Stimulated activated CD8-positive, alpha-beta memory T cell treated with anti-CD3 and anti-CD28 coated beads, Interleukin-2, amount 100 ng/mL, for 1 hour (primary cell): ENCODE measurements around the gene CAPN5.
"Not testable (repeated sequence)": the region's sequence is repeated elsewhere in the genome, so short reads cannot be mapped to it uniquely, and the experiment has no call there.

Experiments
- DNase-seq, 2 donors: peaks; one replicate each; pipeline ENCODE4 v3.0.0-alpha.2; 2020; ENCODE audit warnings: low read depth in 2 of 2

CAPN5 gene

GRCh38 chr11:77042111-77042726 lies 24.6 kb upstream of the CAPN5 start:
- no peak for DNase-seq

GRCh38 chr11:77044356-77044755 lies 22.4 kb upstream of the CAPN5 start:
- no peak for DNase-seq

GRCh38 chr11:77044886-77045285 lies 21.9 kb upstream of the CAPN5 start:
- DNase-seq: no peak

GRCh38 chr11:77046060-77046501 lies 20.7 kb upstream of the CAPN5 start:
- DNase-seq: peak; percentile 19 to 27

- DNase-seq: peak; percentile 51 to 55
Observed at GRCh38 chr11:77047007-77047927, 19.5 kb upstream of the CAPN5 start.

GRCh38 chr11:77047928-77048446 lies 18.8 kb upstream of the CAPN5 start:
- not testable (repeated sequence) for DNase-seq

- no peak for DNase-seq
Observed at GRCh38 chr11:77049026-77049425, 17.7 kb upstream of the CAPN5 start.

GRCh38 chr11:77051511-77051910 lies 15.3 kb upstream of the CAPN5 start:
- DNase-seq: no peak

- no peak for DNase-seq
Observed at GRCh38 chr11:77052518-77052917, 14.3 kb upstream of the CAPN5 start.

GRCh38 chr11:77053217-77054015 lies 13.4 kb upstream of the CAPN5 start:
- no peak for DNase-seq

- no peak for DNase-seq
Observed at GRCh38 chr11:77054084-77054483, 12.7 kb upstream of the CAPN5 start.

GRCh38 chr11:77055101-77055561 lies 11.6 kb upstream of the CAPN5 start:
- DNase-seq: no peak

- no peak for DNase-seq
Observed at GRCh38 chr11:77055913-77056312, 10.9 kb upstream of the CAPN5 start.

GRCh38 chr11:77056814-77057402 lies 9.9 kb upstream of the CAPN5 start:
- no peak for DNase-seq

GRCh38 chr11:77057938-77058474 lies 8.8 kb upstream of the CAPN5 start:
- DNase-seq: no peak

- no peak for DNase-seq
Observed at GRCh38 chr11:77058900-77059299, 7.9 kb upstream of the CAPN5 start.

- no peak for DNase-seq
Observed at GRCh38 chr11:77059806-77060205, 7.0 kb upstream of the CAPN5 start.

- DNase-seq: no peak
Observed at GRCh38 chr11:77060234-77060633, 6.5 kb upstream of the CAPN5 start.

- DNase-seq: not testable (repeated sequence)
Observed at GRCh38 chr11:77061258-77061657, 5.5 kb upstream of the CAPN5 start.

- no peak for DNase-seq
Observed at GRCh38 chr11:77062924-77063323, 3.8 kb upstream of the CAPN5 start.

- DNase-seq: no peak
Observed at GRCh38 chr11:77063407-77063806, 3.4 kb upstream of the CAPN5 start.
